Activated T-helper 17 cell treated with anti-CD3 and anti-CD28 coated beads, Interleukin-2, amount 50 U/mL, for 72 hours (primary cell): ENCODE measurements around the gene CA11. TPM values are rescaled to one million over a fixed set of nuclear protein-coding genes. Genes with fewer than 3 reads are reported as not detected.

Experiments
- ATAC-seq: fragments of 150-1000 bp; cut with Tn5 transposase; replicated peaks from 2 replicates; pipeline ENCODE4 v1.10.0; 2021; ENCODE audit warnings: mild to moderate bottlenecking, moderate library complexity
- H3K27ac Mint-ChIP-seq: one replicate; pipeline ENCODE4 v1.8.0; 2022; ENCODE audit warnings: mixed read lengths
- H3K27me3 Mint-ChIP-seq: one replicate; pipeline ENCODE4 v1.8.0; 2022; ENCODE audit warnings: mixed read lengths
- H3K36me3 Mint-ChIP-seq: one replicate; pipeline ENCODE4 v1.8.0; 2022; ENCODE audit warnings: low read depth, mild to moderate bottlenecking, mixed read lengths
- H3K4me1 Mint-ChIP-seq: one replicate; pipeline ENCODE4 v1.8.0; 2022; ENCODE audit warnings: mixed read lengths
- H3K4me3 Mint-ChIP-seq: one replicate; pipeline ENCODE4 v1.8.0; 2022; ENCODE audit warnings: mild to moderate bottlenecking, mixed read lengths
- H3K9me3 Mint-ChIP-seq: one replicate; pipeline ENCODE4 v1.8.0; 2022; ENCODE audit warnings: mixed read lengths
- total RNA-seq, 2 donors: library from RNA; stranded (reverse); gene quantifications; one replicate each; pipeline ENCODE4 v1.2.3, GENCODE V29; 2022

Gene CA11
- total RNA-seq, 2 donors from 2014 or later = 6.1 to 16.4 TPM

DNA sequence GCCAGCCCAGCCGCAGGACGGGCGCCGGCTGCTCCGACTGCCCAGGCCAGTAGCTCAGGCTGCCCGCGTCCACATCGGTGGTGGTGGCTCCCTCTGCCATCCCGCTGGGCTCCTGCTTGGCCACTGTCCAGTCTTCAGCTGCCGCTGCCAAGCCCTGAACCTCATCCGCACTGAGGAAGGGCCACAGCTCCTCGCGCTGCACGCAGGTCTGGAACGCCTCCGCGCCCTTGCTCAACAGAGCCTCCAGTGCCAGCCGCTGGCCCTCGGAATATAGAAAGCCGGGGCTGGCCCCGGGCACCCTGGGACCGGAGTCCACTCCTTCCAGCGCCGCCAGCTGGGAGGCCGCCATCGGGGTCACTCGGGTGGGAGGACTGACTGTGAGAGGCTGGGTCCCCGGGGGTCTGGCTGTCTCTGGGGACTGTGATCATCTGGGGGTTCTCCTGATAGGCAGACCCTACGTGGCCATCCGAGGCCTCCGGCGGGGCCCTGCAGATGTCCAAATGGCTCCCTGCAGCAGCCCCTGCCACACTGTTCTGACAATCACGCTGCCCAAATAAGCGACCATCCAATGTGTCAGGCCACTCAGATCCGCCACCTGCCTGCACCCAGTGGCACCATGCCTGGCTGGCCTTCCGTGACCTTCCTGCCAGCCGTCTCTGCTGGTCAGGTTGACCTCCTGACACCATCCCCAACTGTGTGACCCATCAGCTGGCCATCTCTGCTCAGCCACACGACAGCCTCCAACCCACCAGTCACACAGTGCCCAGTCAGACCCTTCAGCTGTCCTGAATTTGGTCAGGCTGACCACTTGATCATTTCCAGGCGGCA, 32.7 kb downstream of the CA11 start:
- Mint-ChIP-seq H3K27me3 (no peaks in the 10 kb centered on the region), H3K36me3 (peaks cover 43% of the 10 kb centered on the region), H3K27ac (peak overlapping the region; percentile 85), H3K4me3 (no peak overlapping the region), H3K9me3 (no peaks in the 10 kb centered on the region), H3K4me1 (no peaks in the 10 kb centered on the region)
- no peak for ATAC-seq

DNA sequence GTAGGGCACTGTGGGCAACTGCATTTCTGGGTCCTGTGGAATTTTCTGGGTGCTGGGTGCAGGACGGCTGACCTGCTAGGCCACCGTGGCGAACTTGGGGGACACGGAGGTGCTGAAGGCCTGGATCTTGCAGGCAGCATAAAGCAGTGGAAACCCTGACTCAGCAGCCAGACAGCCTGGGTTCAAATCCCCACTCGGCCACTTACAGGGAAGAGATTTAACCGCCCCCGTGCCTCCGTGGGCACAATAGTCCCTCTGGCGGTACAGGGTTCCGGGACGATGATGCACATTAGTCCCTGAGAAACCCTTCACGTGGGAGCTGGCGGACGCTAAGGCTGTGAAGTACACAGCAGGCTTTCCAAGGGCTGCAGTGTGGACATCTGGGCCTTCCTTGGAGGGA, 34.1 kb downstream of the CA11 start:
- Mint-ChIP-seq H3K27ac (no peak overlapping the region), H3K27me3 (no peaks in the 10 kb centered on the region), H3K9me3 (no peaks in the 10 kb centered on the region), H3K4me3 (no peak overlapping the region), H3K4me1 (no peaks in the 10 kb centered on the region), H3K36me3 (peaks cover 30% of the 10 kb centered on the region)
- ATAC-seq = no peak

DNA sequence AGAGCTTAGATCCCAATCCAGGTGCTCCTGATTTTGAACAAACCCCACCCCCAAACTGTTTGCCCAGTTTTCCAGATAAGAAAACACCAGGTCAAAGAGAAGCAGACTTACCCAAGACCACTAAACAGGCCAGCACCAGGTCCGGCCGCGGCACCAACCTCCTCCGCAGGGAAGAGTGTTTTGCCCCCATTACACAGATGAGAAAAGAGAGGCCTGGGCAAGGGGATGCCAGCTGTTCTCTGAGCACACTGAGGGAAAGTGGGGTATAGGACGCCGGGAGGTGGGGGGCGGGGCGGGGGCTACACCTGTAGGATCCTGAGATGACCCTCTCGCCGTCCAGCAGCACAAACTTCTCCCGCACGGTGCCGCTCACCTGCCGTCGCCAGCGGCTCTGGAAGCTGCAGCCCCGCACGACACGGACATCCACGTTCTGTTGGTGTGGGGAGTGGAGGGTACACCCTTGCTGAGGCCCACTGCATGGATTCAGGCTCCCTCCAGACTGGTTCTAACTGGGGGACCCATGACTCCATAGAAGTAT, 36.3 kb downstream of the CA11 start:
- no peak for ATAC-seq
- H3K4me3 Mint-ChIP-seq = no peak overlapping the region
- no peaks in the 10 kb centered on the region for H3K4me1 Mint-ChIP-seq
- no peak overlapping the region for H3K27ac Mint-ChIP-seq
- peaks cover 9% of the 10 kb centered on the region for H3K36me3 Mint-ChIP-seq
- no peaks in the 10 kb centered on the region for H3K9me3 Mint-ChIP-seq
- no peaks in the 10 kb centered on the region for H3K27me3 Mint-ChIP-seq

DNA sequence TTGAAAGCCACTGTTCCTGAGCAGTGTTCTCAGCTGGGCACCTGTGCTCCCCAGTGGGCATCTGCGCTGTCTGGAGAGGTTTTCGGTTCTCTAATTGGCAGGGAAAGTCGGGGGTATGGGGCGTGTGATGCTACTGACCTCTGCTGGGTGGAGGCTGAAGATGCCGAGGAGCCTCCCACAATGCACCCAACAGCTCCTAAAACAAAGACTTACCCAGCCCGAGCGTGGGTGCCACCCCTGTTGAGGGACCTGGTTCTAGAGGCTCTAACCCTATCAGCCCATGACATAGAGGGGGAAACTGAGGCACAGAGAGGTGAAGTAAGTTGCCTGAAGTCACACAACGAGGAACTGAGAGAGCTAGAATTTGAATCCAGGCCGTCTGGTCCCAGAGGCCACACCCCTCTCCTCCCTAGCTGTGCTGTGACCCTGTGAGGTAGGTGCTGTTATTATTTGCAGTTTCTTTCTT, 37.2 kb downstream of the CA11 start:
- peak; percentile 88 for ATAC-seq
- Mint-ChIP-seq H3K36me3 (peaks cover 1% of the 10 kb centered on the region), H3K4me3 (no peak overlapping the region), H3K9me3 (no peaks in the 10 kb centered on the region), H3K27ac (no peak overlapping the region), H3K4me1 (no peaks in the 10 kb centered on the region), H3K27me3 (no peaks in the 10 kb centered on the region)

DNA sequence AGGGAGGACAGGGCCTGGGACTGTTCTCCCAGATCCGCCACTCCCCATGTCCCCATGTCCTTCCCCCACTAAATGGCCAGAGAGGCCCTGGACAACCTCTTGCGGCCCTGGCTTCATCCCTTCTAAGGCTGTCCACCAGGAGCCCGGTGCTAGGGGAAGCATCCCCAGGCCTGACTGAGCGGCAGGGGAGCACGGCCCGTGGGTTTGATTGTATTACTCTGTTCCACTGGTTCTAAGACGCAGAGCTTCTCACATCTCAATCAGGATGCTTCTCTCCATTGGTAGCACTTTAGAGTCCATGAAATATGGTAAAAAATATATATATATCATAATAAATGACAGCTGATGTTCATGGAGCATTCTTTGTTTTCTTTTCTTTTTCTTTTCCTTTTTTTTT, 38.6 kb downstream of the CA11 start:
- no peaks in the 10 kb centered on the region for H3K4me1 Mint-ChIP-seq
- H3K9me3 Mint-ChIP-seq = no peaks in the 10 kb centered on the region
- H3K27ac Mint-ChIP-seq = no peak overlapping the region
- no peaks in the 10 kb centered on the region for H3K36me3 Mint-ChIP-seq
- H3K27me3 Mint-ChIP-seq = no peaks in the 10 kb centered on the region
- H3K4me3 Mint-ChIP-seq = no peak overlapping the region
- no peak for ATAC-seq

DNA sequence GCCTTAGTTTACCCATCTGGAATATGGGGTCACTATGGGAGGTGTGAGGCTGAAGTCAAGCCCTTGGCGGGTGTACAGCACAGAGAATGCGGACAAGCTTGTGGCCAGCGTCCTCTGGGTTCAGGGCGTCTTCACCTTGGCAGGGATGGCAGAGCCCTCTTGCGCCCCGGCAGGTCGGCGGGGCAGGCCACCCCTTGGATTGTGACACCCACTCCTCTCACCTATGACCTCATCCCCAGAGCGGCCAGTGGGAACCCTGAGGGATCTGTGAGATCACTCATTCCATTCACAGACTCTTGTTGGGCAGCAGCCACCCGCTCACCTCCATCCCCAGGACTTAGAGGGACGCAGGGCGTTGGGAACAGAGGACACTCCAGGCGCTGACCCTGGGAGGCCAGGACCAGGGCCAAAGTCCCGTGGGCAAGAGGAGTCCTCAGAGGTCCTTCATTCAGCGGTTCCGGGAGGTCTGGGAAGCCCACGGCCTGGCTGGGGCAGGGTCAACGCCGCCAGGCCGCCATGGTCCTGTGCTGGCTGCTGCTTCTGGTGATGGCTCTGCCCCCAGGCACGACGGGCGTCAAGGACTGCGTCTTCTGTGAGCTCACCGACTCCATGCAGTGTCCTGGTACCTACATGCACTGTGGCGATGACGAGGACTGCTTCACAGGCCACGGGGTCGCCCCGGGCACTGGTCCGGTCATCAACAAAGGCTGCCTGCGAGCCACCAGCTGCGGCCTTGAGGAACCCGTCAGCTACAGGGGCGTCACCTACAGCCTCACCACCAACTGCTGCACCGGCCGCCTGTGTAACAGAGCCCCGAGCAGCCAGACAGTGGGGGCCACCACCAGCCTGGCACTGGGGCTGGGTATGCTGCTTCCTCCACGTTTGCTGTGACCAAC, 39.3 kb downstream of the CA11 start, which contains the start of gene SPACA4:
SPACA4 (plus strand) TSS at position 280 of the 896 bp plus-strand sequence; CDS start at position 517, 237 bp downstream.
- H3K4me1 Mint-ChIP-seq = no peaks in the 10 kb centered on the region
- ATAC-seq = no peak
- no peak within 1 kb of the TSS for H3K27ac Mint-ChIP-seq
- H3K36me3 Mint-ChIP-seq = no peaks in the 10 kb centered on the region
- no peak within 1 kb of the TSS for H3K4me3 Mint-ChIP-seq
- no peaks in the 10 kb centered on the region for H3K27me3 Mint-ChIP-seq
- H3K9me3 Mint-ChIP-seq = no peaks in the 10 kb centered on the region

- Mint-ChIP-seq H3K9me3 (no peaks in the 10 kb centered on the region), H3K4me1 (no peaks in the 10 kb centered on the region), H3K36me3 (no peaks in the 10 kb centered on the region), H3K27me3 (no peaks in the 10 kb centered on the region), H3K27ac (no peak overlapping the region), H3K4me3 (no peak overlapping the region)
- ATAC-seq = no peak
Observed at GRCh38 chr19:48603850-48604249, 42.1 kb downstream of the CA11 start.

GRCh38 chr19:48603449-48603848, 42.5 kb downstream of the CA11 start:
- no peak overlapping the region for H3K4me3 Mint-ChIP-seq
- ATAC-seq = no peak
- H3K27me3 Mint-ChIP-seq = no peaks in the 10 kb centered on the region
- no peaks in the 10 kb centered on the region for H3K9me3 Mint-ChIP-seq
- H3K4me1 Mint-ChIP-seq = no peaks in the 10 kb centered on the region
- H3K36me3 Mint-ChIP-seq = no peaks in the 10 kb centered on the region
- no peak overlapping the region for H3K27ac Mint-ChIP-seq

- Mint-ChIP-seq H3K4me3 (no peak overlapping the region), H3K9me3 (no peaks in the 10 kb centered on the region), H3K4me1 (no peaks in the 10 kb centered on the region), H3K36me3 (no peaks in the 10 kb centered on the region), H3K27ac (no peak overlapping the region), H3K27me3 (no peaks in the 10 kb centered on the region)
- ATAC-seq = no peak
Observed at GRCh38 chr19:48603001-48603400, 43.0 kb downstream of the CA11 start.

DNA sequence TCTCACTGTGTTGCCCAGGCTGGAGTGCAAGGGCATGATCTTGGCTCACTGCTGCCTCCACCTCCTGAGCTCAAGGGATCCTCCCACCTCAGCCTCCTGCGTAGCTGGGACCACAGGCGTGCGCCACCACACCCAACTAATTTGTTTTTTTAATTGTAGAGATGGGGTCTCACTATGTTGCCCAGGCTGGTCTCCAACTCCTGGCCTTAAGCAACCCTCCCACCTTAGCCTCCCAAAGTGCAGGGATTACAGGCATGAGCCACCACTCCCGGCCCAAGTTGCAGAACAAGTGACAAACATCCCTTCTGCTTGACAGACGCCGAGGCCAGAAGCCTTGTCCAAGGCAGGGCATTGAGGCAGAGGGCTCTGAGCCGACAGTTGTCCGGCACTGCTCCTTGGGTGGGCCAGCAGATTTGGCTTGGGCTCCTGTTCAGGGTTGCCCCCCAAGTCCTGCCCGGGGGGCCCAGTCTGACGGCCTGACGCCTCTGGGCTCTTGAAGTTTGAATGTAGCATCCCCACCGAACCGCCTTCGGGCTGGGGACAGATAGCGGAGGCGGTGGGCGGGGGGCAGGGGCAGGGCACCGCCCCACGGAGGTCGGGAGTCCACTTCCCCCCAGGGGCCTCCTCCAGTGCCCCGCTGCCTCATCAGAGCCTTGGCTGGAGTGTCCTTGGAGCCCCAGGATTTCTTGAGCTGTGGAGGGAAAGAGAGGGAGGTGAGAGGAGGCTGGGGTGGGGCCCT, 45.1 kb downstream of the CA11 start:
- H3K9me3 Mint-ChIP-seq = no peaks in the 10 kb centered on the region

GRCh38 chr19:48598996-48599700, 46.8 kb downstream of the CA11 start:
- Mint-ChIP-seq H3K27me3 (no peaks in the 10 kb centered on the region), H3K36me3 (peaks cover 24% of the 10 kb centered on the region), H3K27ac (no peak overlapping the region), H3K4me1 (peaks cover 5% of the 10 kb centered on the region), H3K9me3 (no peaks in the 10 kb centered on the region), H3K4me3 (no peak overlapping the region)
- ATAC-seq = no peak

More for the DNA sequence above, 45.1 kb downstream of the CA11 start:
- no peak overlapping the region for H3K27ac Mint-ChIP-seq
- H3K36me3 Mint-ChIP-seq = peaks cover 12% of the 10 kb centered on the region
- no peaks in the 10 kb centered on the region for H3K4me1 Mint-ChIP-seq
- H3K4me3 Mint-ChIP-seq = no peak overlapping the region
- no peaks in the 10 kb centered on the region for H3K27me3 Mint-ChIP-seq
- ATAC-seq = no peak

DNA sequence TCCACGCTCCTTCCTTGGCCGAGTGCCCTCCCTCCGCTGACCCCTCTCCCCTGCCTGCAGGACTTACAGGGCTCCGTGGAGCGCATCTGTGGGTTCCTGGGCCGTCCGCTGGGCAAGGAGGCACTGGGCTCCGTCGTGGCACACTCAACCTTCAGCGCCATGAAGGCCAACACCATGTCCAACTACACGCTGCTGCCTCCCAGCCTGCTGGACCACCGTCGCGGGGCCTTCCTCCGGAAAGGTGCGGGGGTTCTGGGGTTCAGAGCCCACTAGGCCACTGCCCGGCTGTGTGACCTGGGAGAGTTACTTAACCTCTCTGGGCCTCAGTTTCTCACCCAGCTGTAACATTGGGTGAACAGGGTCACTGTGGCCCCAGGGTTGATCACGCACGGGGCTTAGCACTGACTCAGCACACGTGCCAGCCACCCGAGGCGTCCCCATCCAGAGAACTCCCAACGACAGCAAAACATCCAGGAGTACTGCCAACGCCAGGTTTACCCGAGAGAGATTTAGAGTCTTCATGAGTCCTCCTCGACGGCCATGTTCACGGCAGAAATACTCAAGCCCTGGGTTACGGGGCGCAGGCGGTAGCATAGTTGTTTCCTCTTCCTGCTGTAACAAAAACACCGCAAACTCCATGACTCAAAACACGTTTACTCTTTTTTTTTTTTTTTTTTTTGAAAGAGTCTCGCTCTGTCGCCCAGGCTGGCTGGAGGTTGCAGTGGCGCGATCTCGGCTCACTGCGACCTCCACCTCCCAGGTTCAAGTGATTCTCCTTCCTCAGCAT, 49.1 kb downstream of the CA11 start:
- Mint-ChIP-seq H3K27ac (peak overlapping the region; percentile 80), H3K9me3 (no peaks in the 10 kb centered on the region), H3K4me3 (peak overlapping the region; percentile 81), H3K27me3 (no peaks in the 10 kb centered on the region), H3K4me1 (peaks cover 6% of the 10 kb centered on the region), H3K36me3 (peaks cover 24% of the 10 kb centered on the region)
- ATAC-seq = peak; percentile 92

DNA sequence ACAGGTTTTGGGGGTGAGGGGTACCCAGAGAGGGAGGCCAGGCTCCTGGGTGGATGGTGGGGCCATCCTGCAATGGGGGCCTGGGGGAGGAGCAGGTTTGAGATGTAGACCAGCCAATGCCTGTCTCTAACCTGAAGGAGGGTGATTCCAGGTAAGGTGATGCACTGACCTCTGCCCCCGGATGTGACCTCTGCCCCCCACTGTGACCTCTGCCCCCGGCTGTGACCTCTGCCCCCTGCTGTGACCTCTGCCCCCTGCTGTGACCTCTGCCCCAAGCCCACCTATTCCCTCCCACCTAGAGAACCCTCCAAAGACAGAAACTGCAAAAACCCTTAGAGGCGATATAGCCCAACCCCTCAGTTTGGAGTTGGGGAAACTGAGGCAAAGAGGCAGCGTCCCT, 49.8 kb downstream of the CA11 start:
- Mint-ChIP-seq H3K27ac (peak overlapping the region; percentile 80), H3K9me3 (no peaks in the 10 kb centered on the region), H3K4me1 (peaks cover 10% of the 10 kb centered on the region), H3K27me3 (no peaks in the 10 kb centered on the region), H3K4me3 (peak overlapping the region; percentile 81), H3K36me3 (peaks cover 24% of the 10 kb centered on the region)
- ATAC-seq = no peak
